Liver (tissue), 3 donors: Measurements from ENCODE around the gene LRRK1.

Experiments used
- EGR1 ChIP-seq, 2 donors: IDR thresholded peaks; 2 replicates each; pipeline ENCODE4 v1.6.1; 2016 to 2018; ENCODE audit warnings: antibody characterized with exemption in 2 of 2, low read depth in 2 of 2
- FOXA1 ChIP-seq: IDR thresholded peaks from 2 replicates; pipeline ENCODE4 v1.6.1; 2016; ENCODE audit warnings: antibody characterized with exemption
- GABPA ChIP-seq, 2 donors: IDR thresholded peaks in 1 of 2; conservative IDR thresholded peaks in 1 of 2; 2 replicates each; pipeline ENCODE4 v1.6.1; 2016; ENCODE audit warnings: antibody characterized with exemption in 2 of 2, mild to moderate bottlenecking in 1 of 2, moderate library complexity in 1 of 2
- JUND ChIP-seq, 2 donors: IDR thresholded peaks; 2 replicates each; pipeline ENCODE4 v1.6.1; 2016; ENCODE audit warnings: antibody characterized with exemption in 2 of 2
- RAD21 ChIP-seq, 2 donors: IDR thresholded peaks; 2 replicates each; pipeline ENCODE4 v1.6.1; 2016; ENCODE audit warnings: antibody characterized with exemption in 2 of 2, mild to moderate bottlenecking in 2 of 2
- SP1 ChIP-seq: IDR thresholded peaks from 2 replicates; pipeline ENCODE4 v1.6.1; 2018; ENCODE audit warnings: antibody characterized with exemption, mild to moderate bottlenecking
- TAF1 ChIP-seq: conservative IDR thresholded peaks from 2 replicates; pipeline ENCODE4 v1.6.1; 2016; ENCODE audit warnings: antibody characterized with exemption, mild to moderate bottlenecking
- TF ChIP-seq, protein P1 (sequence below): fragments of 150-350 bp; IDR thresholded peaks from 2 replicates; pipeline ENCODE4 v1.5.1; 2017; ENCODE audit warnings: improper control_type of control experiment, low read depth, low read length; ENCODE audit not compliant: missing input control
- TF ChIP-seq, protein P2 (sequence below): IDR thresholded peaks from 2 replicates; pipeline ENCODE4 v1.6.1; 2016; ENCODE audit warnings: antibody characterized with exemption, mild to moderate bottlenecking
- TF ChIP-seq, protein P3 (sequence below): IDR thresholded peaks from 2 replicates; pipeline ENCODE4 v1.6.1; 2016; ENCODE audit warnings: antibody characterized with exemption
- TF ChIP-seq, protein P4 (sequence below): IDR thresholded peaks from 2 replicates; pipeline ENCODE4 v1.6.1; 2016; ENCODE audit warnings: antibody characterized with exemption
- TF ChIP-seq, protein P5 (sequence below): IDR thresholded peaks from 2 replicates; pipeline ENCODE4 v1.6.1; 2016; ENCODE audit warnings: antibody characterized with exemption
- donor health status: healthy.
- donor health status: healthy.

DNA sequence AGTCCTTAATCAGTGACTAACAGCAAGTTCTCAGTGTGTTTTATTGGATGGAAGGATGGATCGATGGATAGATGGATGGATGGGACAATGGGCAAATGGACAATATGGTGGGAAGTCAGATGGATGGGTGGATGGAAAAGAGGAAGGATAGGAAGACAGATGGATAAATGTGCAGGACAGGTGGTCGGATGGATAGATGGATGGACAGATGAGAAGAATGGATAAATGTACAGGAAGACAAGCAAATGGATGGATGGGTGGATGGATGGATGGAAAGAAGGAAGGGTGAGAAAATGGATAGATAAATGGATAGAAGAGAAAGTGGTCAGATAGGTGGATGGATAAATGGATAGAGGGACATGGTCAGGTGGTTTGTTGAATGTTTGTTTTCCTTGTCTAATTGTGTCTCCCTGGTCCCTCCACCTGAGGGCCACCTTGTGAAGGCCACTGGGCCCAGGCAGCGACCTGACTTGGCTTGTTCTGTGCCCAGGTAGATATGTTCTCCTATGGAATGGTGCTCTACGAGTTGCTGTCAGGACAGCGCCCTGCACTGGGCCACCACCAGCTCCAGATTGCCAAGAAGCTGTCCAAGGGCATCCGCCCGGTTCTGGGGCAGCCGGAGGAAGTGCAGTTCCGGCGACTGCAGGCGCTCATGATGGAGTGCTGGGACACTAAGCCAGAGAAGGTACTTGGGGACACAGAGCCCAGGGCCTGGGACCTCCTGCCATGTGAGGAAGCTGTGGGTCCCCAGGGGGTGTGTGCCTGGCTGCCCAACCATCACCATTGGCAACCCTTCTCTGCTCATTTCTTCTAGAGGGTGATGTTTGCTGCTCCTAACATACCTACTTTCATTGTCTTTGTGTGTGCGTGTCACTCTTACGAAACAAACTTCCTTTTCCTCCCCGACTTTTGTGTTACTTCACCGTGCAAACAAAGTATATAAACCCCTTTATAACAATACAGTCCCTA is 137.5 kb downstream of the LRRK1 start:
- TF ChIP-seq, protein P1, sequence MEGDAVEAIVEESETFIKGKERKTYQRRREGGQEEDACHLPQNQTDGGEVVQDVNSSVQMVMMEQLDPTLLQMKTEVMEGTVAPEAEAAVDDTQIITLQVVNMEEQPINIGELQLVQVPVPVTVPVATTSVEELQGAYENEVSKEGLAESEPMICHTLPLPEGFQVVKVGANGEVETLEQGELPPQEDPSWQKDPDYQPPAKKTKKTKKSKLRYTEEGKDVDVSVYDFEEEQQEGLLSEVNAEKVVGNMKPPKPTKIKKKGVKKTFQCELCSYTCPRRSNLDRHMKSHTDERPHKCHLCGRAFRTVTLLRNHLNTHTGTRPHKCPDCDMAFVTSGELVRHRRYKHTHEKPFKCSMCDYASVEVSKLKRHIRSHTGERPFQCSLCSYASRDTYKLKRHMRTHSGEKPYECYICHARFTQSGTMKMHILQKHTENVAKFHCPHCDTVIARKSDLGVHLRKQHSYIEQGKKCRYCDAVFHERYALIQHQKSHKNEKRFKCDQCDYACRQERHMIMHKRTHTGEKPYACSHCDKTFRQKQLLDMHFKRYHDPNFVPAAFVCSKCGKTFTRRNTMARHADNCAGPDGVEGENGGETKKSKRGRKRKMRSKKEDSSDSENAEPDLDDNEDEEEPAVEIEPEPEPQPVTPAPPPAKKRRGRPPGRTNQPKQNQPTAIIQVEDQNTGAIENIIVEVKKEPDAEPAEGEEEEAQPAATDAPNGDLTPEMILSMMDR = no peak
- TF ChIP-seq EGR1 (IDR thresholded peaks at IDR 0.05; ENCODE audit: low read depth in 2 of 2) (no peak), JUND (IDR thresholded peaks at IDR 0.05) (no peak), TAF1 (no peak), SP1 (no peak), RAD21 (IDR thresholded peaks at IDR 0.05) (no peak), GABPA (IDR thresholded peaks at IDR 0.05 in 1 of 2, conservative IDR thresholded peaks at IDR 0.05 in 1 of 2) (no peak), FOXA1 (no peak)
- TF ChIP-seq, protein P2, sequence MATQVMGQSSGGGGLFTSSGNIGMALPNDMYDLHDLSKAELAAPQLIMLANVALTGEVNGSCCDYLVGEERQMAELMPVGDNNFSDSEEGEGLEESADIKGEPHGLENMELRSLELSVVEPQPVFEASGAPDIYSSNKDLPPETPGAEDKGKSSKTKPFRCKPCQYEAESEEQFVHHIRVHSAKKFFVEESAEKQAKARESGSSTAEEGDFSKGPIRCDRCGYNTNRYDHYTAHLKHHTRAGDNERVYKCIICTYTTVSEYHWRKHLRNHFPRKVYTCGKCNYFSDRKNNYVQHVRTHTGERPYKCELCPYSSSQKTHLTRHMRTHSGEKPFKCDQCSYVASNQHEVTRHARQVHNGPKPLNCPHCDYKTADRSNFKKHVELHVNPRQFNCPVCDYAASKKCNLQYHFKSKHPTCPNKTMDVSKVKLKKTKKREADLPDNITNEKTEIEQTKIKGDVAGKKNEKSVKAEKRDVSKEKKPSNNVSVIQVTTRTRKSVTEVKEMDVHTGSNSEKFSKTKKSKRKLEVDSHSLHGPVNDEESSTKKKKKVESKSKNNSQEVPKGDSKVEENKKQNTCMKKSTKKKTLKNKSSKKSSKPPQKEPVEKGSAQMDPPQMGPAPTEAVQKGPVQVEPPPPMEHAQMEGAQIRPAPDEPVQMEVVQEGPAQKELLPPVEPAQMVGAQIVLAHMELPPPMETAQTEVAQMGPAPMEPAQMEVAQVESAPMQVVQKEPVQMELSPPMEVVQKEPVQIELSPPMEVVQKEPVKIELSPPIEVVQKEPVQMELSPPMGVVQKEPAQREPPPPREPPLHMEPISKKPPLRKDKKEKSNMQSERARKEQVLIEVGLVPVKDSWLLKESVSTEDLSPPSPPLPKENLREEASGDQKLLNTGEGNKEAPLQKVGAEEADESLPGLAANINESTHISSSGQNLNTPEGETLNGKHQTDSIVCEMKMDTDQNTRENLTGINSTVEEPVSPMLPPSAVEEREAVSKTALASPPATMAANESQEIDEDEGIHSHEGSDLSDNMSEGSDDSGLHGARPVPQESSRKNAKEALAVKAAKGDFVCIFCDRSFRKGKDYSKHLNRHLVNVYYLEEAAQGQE = no peak
- TF ChIP-seq, protein P3, sequence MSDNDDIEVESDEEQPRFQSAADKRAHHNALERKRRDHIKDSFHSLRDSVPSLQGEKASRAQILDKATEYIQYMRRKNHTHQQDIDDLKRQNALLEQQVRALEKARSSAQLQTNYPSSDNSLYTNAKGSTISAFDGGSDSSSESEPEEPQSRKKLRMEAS = no peak
- TF ChIP-seq, protein P4, sequence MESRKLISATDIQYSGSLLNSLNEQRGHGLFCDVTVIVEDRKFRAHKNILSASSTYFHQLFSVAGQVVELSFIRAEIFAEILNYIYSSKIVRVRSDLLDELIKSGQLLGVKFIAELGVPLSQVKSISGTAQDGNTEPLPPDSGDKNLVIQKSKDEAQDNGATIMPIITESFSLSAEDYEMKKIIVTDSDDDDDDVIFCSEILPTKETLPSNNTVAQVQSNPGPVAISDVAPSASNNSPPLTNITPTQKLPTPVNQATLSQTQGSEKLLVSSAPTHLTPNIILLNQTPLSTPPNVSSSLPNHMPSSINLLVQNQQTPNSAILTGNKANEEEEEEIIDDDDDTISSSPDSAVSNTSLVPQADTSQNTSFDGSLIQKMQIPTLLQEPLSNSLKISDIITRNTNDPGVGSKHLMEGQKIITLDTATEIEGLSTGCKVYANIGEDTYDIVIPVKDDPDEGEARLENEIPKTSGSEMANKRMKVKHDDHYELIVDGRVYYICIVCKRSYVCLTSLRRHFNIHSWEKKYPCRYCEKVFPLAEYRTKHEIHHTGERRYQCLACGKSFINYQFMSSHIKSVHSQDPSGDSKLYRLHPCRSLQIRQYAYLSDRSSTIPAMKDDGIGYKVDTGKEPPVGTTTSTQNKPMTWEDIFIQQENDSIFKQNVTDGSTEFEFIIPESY = no peak
- TF ChIP-seq, protein P5, sequence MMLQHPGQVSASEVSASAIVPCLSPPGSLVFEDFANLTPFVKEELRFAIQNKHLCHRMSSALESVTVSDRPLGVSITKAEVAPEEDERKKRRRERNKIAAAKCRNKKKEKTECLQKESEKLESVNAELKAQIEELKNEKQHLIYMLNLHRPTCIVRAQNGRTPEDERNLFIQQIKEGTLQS = no peak
